Measurements from ENCODE around the gene IL1RAPL1. TPM values are rescaled to one million over a fixed set of nuclear protein-coding genes. Genes with fewer than 3 reads are reported as not detected.

The IL1RAPL1 gene
- total and polyA plus RNA-seq, 2 donors (not counting 3 experiments of a cell fraction or from before 2014, with no cell fraction given) = 0.79 to 1.3 TPM

DNA sequence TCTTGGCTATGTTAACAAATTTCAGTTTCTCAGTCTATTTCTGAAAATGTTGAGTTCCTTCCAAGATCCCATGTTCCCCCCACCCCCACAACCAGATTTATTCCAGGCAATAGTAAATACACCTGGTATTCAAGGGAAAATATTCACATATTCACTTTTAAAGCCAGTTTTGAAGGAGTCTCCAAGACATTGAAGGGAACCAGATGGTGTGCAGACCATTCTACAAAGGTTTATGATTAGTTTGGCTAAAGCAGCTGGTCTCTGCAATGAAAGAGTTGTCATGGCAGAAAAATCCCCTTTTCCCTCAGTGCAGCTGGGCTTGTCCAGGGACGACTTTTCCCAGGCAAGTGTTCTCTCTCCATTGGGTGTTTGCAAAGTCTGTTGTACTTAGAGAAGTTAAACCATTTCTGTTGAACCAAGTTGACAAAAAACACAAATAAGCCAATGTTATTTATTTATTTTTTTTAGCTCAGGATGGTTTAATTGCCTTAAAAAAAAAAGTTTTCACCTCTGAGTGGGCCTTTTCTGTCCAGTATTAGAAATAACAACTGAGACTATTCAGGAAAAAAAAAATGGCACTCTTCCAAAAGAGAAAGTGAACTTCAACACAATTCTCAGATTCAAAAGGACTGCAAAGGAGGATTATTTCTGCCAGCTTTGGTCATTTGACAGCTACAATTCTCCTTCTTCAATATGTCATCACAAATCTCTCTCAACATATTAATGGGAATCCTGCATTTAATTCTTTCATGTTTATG lies 410.6 kb downstream of the IL1RAPL1 start:
- dilution Hi-C loops (cut with MboI; ENCODE audit: extremely low pct_ligation_motif_present, low sequenced_read_pairs) (no loop called here), intact Hi-C loops (cut with micrococcal nuclease) (no loop called here)
- Histone ChIP-seq H3K4me2 (ENCODE audit: insufficient read depth, low read length) (no peak overlapping the region), H3K9me1 (replicated peaks; ENCODE audit: control insufficient read depth, extremely low read depth, insufficient read depth, low read length) (no peaks in the 10 kb centered on the region), H3K9me3 (replicated peaks; ENCODE audit: control insufficient read depth, insufficient read depth, low read length) (no peaks in the 10 kb centered on the region), H3K36me3 (ENCODE audit: control insufficient read depth in 2 of 2, extremely low read depth in 1 of 2, insufficient read depth in 2 of 2, low read length in 2 of 2) (no peaks in the 10 kb centered on the region), H3K79me2 (ENCODE audit: control insufficient read depth, insufficient read depth, low read length) (no peaks in the 10 kb centered on the region), H3K4me1 (ENCODE audit: control insufficient read depth, extremely low read depth, insufficient read depth, low read length) (no peaks in the 10 kb centered on the region), H3K27ac (ENCODE audit: insufficient read depth, low read depth, low read length) (no peak overlapping the region), H3K9ac (replicated peaks; ENCODE audit: extremely low read depth, insufficient read depth, low read length) (no peak overlapping the region), H3K4me3 (replicated peaks in 1 of 3; ENCODE audit: insufficient read depth in 1 of 3, low read depth in 1 of 3, low read length in 3 of 3) (no peak overlapping the region), H4K20me1 (replicated peaks; ENCODE audit: control insufficient read depth, extremely low read depth, insufficient read depth, low read length) (no peaks in the 10 kb centered on the region), H3K27me3 (ENCODE audit: control insufficient read depth in 2 of 2, insufficient read depth in 2 of 2, low read length in 2 of 2) (no peaks in the 10 kb centered on the region), H2AFZ (ENCODE audit: low read depth, low read length) (no peak overlapping the region)
- POLR2A ChIA-PET = no interaction called here
- BruUV-seq (replicated peaks) = no TSS peak
- CTCF ChIA-PET = no interaction called here
- no peak for DNase-seq (ENCODE audit: low read depth, low spot score)
- FAIRE-seq = no peak
- no peak for TF ChIP-seq POLR2AphosphoS5 (IDR thresholded peaks at IDR 0.05; ENCODE audit: insufficient read depth, low read depth, low read length)

GRCh38 chrX:28998609-28999135 lies 411.4 kb downstream of the IL1RAPL1 start:
- ChIA-PET CTCF (no interaction called here), POLR2A (no interaction called here)
- H3K79me2 ChIP-seq (ENCODE audit: control insufficient read depth, insufficient read depth, low read length) = no peaks in the 10 kb centered on the region
- TF ChIP-seq EZH2 (IDR thresholded peaks at IDR 0.05; ENCODE audit: borderline replicate concordance, low read depth, low read length, severe bottlenecking) = no peak
- no peak for TF ChIP-seq GATA2 (IDR thresholded peaks at IDR 0.05; ENCODE audit: insufficient read depth, insufficient read length, low read depth, low read length)
- TF ChIP-seq, protein P1, sequence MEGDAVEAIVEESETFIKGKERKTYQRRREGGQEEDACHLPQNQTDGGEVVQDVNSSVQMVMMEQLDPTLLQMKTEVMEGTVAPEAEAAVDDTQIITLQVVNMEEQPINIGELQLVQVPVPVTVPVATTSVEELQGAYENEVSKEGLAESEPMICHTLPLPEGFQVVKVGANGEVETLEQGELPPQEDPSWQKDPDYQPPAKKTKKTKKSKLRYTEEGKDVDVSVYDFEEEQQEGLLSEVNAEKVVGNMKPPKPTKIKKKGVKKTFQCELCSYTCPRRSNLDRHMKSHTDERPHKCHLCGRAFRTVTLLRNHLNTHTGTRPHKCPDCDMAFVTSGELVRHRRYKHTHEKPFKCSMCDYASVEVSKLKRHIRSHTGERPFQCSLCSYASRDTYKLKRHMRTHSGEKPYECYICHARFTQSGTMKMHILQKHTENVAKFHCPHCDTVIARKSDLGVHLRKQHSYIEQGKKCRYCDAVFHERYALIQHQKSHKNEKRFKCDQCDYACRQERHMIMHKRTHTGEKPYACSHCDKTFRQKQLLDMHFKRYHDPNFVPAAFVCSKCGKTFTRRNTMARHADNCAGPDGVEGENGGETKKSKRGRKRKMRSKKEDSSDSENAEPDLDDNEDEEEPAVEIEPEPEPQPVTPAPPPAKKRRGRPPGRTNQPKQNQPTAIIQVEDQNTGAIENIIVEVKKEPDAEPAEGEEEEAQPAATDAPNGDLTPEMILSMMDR (IDR thresholded peaks at IDR 0.05; ENCODE audit: extremely low read depth in 1 of 2, insufficient read depth in 1 of 2, low read depth in 1 of 2, low read length in 2 of 2) = no peak
- no peak for TF ChIP-seq JUN (IDR thresholded peaks at IDR 0.05; ENCODE audit: borderline replicate concordance, insufficient read depth, insufficient read length, low read depth)
- no peaks in the 10 kb centered on the region for H4K20me1 ChIP-seq (replicated peaks; ENCODE audit: control insufficient read depth, extremely low read depth, insufficient read depth, low read length)
- FAIRE-seq = no peak
- dilution Hi-C loops (cut with MboI; ENCODE audit: extremely low pct_ligation_motif_present, low sequenced_read_pairs) = no loop called here
- no peaks in the 10 kb centered on the region for H3K9me1 ChIP-seq (replicated peaks; ENCODE audit: control insufficient read depth, extremely low read depth, insufficient read depth, low read length)
- no peaks in the 10 kb centered on the region for H3K4me1 ChIP-seq (ENCODE audit: control insufficient read depth, extremely low read depth, insufficient read depth, low read length)
- H3K4me3 ChIP-seq (replicated peaks in 1 of 3; ENCODE audit: insufficient read depth in 1 of 3, low read depth in 1 of 3, low read length in 3 of 3) = no peak overlapping the region
- H3K27ac ChIP-seq (ENCODE audit: insufficient read depth, low read depth, low read length) = no peak overlapping the region
- no peak for DNase-seq (ENCODE audit: low read depth, low spot score)
- H3K27me3 ChIP-seq (ENCODE audit: control insufficient read depth in 2 of 2, insufficient read depth in 2 of 2, low read length in 2 of 2) = no peaks in the 10 kb centered on the region
- H2AFZ ChIP-seq (ENCODE audit: low read depth, low read length) = no peak overlapping the region
- H3K9ac ChIP-seq (replicated peaks; ENCODE audit: extremely low read depth, insufficient read depth, low read length) = no peak overlapping the region
- intact Hi-C loops (cut with micrococcal nuclease) = no loop called here
- BruUV-seq (replicated peaks) = no TSS peak
- H3K4me2 ChIP-seq (ENCODE audit: insufficient read depth, low read length) = no peak overlapping the region
- H3K36me3 ChIP-seq (ENCODE audit: control insufficient read depth in 2 of 2, extremely low read depth in 1 of 2, insufficient read depth in 2 of 2, low read length in 2 of 2) = no peaks in the 10 kb centered on the region
- H3K9me3 ChIP-seq (replicated peaks; ENCODE audit: control insufficient read depth, insufficient read depth, low read length) = no peaks in the 10 kb centered on the region

All from endothelial cell of umbilical vein (primary cell).